B cell (primary cell): ENCODE measurements around the gene MIOX. TPM values are rescaled to one million over a fixed set of nuclear protein-coding genes. Genes with fewer than 3 reads are reported as not detected.
A peak's percentile ranks its signal among the peaks of the same experiment; 100 is the strongest.

Source experiments
- ATAC-seq: fragments of 200-7000 bp; cut with Tn5 transposase; one replicate; pipeline ENCODE4 v1.10.0; 2021; ENCODE audit warnings: low read depth, mild to moderate bottlenecking, moderate number of reproducible peaks, moderate library complexity
- CTCF ChIA-PET: fragments of 350-600 bp; sonication (Branson Sonifier 250); formaldehyde crosslinking; loops from one replicate; lab custom pipeline; 2021; ENCODE audit warnings: antibody characterized with exemption, inconsistent platforms; lab: Charles Lee
- POLR2A ChIA-PET: fragments of 350-600 bp; sonication (Branson Sonifier 250); formaldehyde crosslinking; loops from one replicate; lab custom pipeline; 2021; ENCODE audit warnings: antibody characterized with exemption; lab: Charles Lee
- DNase-seq: peaks from one replicate; pipeline ENCODE4 v3.0.0; 2013
- H2AFZ ChIP-seq: 2 replicates; pipeline ENCODE4 v1.6.1; 2012; ENCODE audit warnings: mild to moderate bottlenecking, low read depth, low read length; ENCODE audit not compliant: insufficient read depth, poor library complexity, severe bottlenecking
- H3K27ac ChIP-seq, 2 donors: 1 replicate in 1 of 2; 2 replicates in 1 of 2; pipeline ENCODE4 v1.5.1; 2012 to 2013; ENCODE audit warnings: low read length in 2 of 2, mild to moderate bottlenecking in 2 of 2, moderate library complexity in 1 of 2
- H3K27me3 ChIP-seq, 4 experiments: fragments of 200-600 bp in 1 of 4; sonication (generic) in 1 of 4; replicated peaks in 1 of 4; 1 replicate in 2 of 4; 2 replicates in 2 of 4; pipeline versions ENCODE4 v1.6.1 to v1.7.0; 2013 to 2016; ENCODE audit warnings: low read length in 3 of 4, mild to moderate bottlenecking in 2 of 4, mixed read lengths in 1 of 4, moderate library complexity in 1 of 4; ENCODE audit not compliant: insufficient read depth in 4 of 4, control insufficient read depth in 3 of 4; ENCODE audit errors: control extremely low read depth in 1 of 4
- H3K36me3 ChIP-seq, 2 experiments: replicated peaks in 1 of 2; 1 replicate in 1 of 2; 2 replicates in 1 of 2; pipeline versions ENCODE4 v1.6.1 to v1.7.1; 2013; ENCODE audit warnings: low read length in 1 of 2; ENCODE audit not compliant: insufficient read depth in 2 of 2, control insufficient read depth in 1 of 2; ENCODE audit errors: control extremely low read depth in 1 of 2, extremely low read depth in 1 of 2
- H3K4me1 ChIP-seq, 2 donors: fragments of 200-600 bp in 1 of 2; sonication (generic) in 1 of 2; 1 replicate in 1 of 2; 2 replicates in 1 of 2; pipeline versions ENCODE4 v1.5.1 to v1.6.1; 2013 to 2017; ENCODE audit warnings: low read length in 2 of 2; ENCODE audit not compliant: control insufficient read depth in 2 of 2, insufficient read depth in 2 of 2
- H3K4me2 ChIP-seq: replicated peaks from 2 replicates; pipeline ENCODE3; 2012; ENCODE audit warnings: mild to moderate bottlenecking, low read depth, low read length; ENCODE audit not compliant: poor library complexity, severe bottlenecking
- H3K4me3 ChIP-seq, 5 experiments: fragments of 200-600 bp in 1 of 5; sonication (generic) in 1 of 5; 1 replicate in 3 of 5; 2 replicates in 2 of 5; pipeline versions ENCODE4 v1.5.1 to v1.7.0; 2011 to 2016; ENCODE audit warnings: low read length in 4 of 5, mild to moderate bottlenecking in 4 of 5, low read depth in 2 of 5, control low read depth in 1 of 5, moderate library complexity in 1 of 5; ENCODE audit not compliant: insufficient read depth in 1 of 5; ENCODE audit errors: control extremely low read depth in 1 of 5, extremely low read depth in 1 of 5
- H3K79me2 ChIP-seq: fragments of 200-600 bp; sonication (generic); one replicate; pipeline ENCODE4 v1.6.0; 2016; ENCODE audit warnings: low read length; ENCODE audit not compliant: control insufficient read depth, insufficient read depth
- H3K9ac ChIP-seq: fragments of 200-600 bp; sonication (generic); 2 replicates; pipeline ENCODE4 v1.6.1; 2017; ENCODE audit warnings: mild to moderate bottlenecking, low read length, moderate library complexity
- H3K9me3 ChIP-seq, 3 donors: one replicate each; pipeline versions ENCODE4 v1.6.1 to v1.7.1; 2013; ENCODE audit warnings: low read length in 2 of 3; ENCODE audit not compliant: control insufficient read depth in 2 of 3, insufficient read depth in 1 of 3; ENCODE audit errors: control extremely low read depth in 1 of 3
- H4K20me1 ChIP-seq: 2 replicates; pipeline ENCODE4 v1.6.0; 2012; ENCODE audit warnings: mild to moderate bottlenecking, low read length; ENCODE audit not compliant: insufficient read depth, control insufficient read depth, poor library complexity, severe bottlenecking
- H3K27ac Mint-ChIP-seq: one replicate; pipeline ENCODE4 v1.8.0; 2021; ENCODE audit warnings: mixed read lengths
- H3K27me3 Mint-ChIP-seq: one replicate; pipeline ENCODE4 v1.8.0; 2021; ENCODE audit warnings: mixed read lengths
- H3K4me1 Mint-ChIP-seq: one replicate; pipeline ENCODE4 v1.8.0; 2021; ENCODE audit warnings: mixed read lengths
- H3K4me3 Mint-ChIP-seq: one replicate; pipeline ENCODE4 v1.8.0; 2021; ENCODE audit warnings: mixed read lengths
- H3K9me3 Mint-ChIP-seq: one replicate; pipeline ENCODE4 v1.8.0; 2022; ENCODE audit warnings: mixed read lengths; ENCODE audit not compliant: insufficient read depth
- CTCF ChIP-seq: fragments of 200-600 bp; IDR thresholded peaks from one replicate; pipeline ENCODE4 v1.8.0; 2022; ENCODE audit warnings: antibody characterized with exemption, mild to moderate bottlenecking
- EZH2 ChIP-seq: IDR thresholded peaks from 2 replicates; pipeline ENCODE4 v1.6.1; 2012; ENCODE audit warnings: borderline replicate concordance, low read depth, mild to moderate bottlenecking, moderate library complexity, low read length; ENCODE audit not compliant: insufficient read depth, poor library complexity, severe bottlenecking
- WGBS: methylation state at CpG from one replicate; pipeline ENCODE4 v1.1.5; 2013; ENCODE audit warnings: missing lambda C conversion rate; ENCODE audit not compliant: insufficient coverage; 5-methylcytosine and 5-hydroxymethylcytosine counted together
- intact Hi-C: fragments of 100-400 bp; cut with micrococcal nuclease; formaldehyde crosslinking; loops from one replicate; pipeline ENCODE4 v1.10.0; 2022
- polyA plus RNA-seq: library from polyadenylated mRNA; depleted of rRNA; stranded (reverse); fragments of >200 nt; gene quantifications from 2 replicates; pipeline ENCODE4 v1.2.3, GENCODE V29; 2012
- total RNA-seq, 2 donors: library from RNA; stranded (reverse); fragments of 120-200 nt in 1 of 2; gene quantifications; 1 replicate in 1 of 2; 2 replicates in 1 of 2; pipeline versions ENCODE4 v1.2.3 to v1.2.4, GENCODE V29; 2013 to 2022

Gene MIOX
- total and polyA plus RNA-seq, 2 donors (not counting 1 experiment from before 2014, with no cell fraction given) = 0.88 TPM; not detected in 1

GRCh38 chr22:50528682-50529415 lies 42.2 kb downstream of the MIOX start:
- peak overlapping the region; percentile 83 for H3K27ac Mint-ChIP-seq
- H3K4me3 Mint-ChIP-seq = peak overlapping the region; percentile 86
- H3K27me3 Mint-ChIP-seq = no peaks in the 10 kb centered on the region
- Histone ChIP-seq H3K4me1 (peaks cover 26 to 67% of the 10 kb centered on the region in 2 donors), H3K36me3 (no peaks in the 10 kb centered on the region), H3K27me3 (no peaks in the 10 kb centered on the region), H3K79me2 (peaks cover 24% of the 10 kb centered on the region), H3K4me3 (peak overlapping the region in 4 of 5 experiments; percentile 36 to 95 (median 91)), H3K9me3 (peaks cover 0 to 9% (median 0%) of the 10 kb centered on the region in 3 donors), H3K9ac (peak overlapping the region; percentile 97), H3K4me2 (peak overlapping the region; percentile 84), H3K27ac (peak overlapping the region; percentile 81 to 99), H4K20me1 (peaks cover 15% of the 10 kb centered on the region), H2AFZ (no peak overlapping the region)
- ChIA-PET POLR2A (interaction anchor here (1.3 to 5.4 kb wide), 6 partner anchors 12 to 92 kb away, joined by 3 to 104 read pairs (median 12); partner anchors contain the start of genes KLHDC7B, LMF2 and NCAPH2), CTCF (interaction anchor here (1.1 to 5.5 kb wide), 5 partner anchors 10 to 93 kb away, joined by 3 to 81 read pairs (median 11); partner anchors contain the start of gene SYCE3)
- no peak for TF ChIP-seq EZH2
- DNase-seq (peak; percentile 50), ATAC-seq (no peak)
- H3K9me3 Mint-ChIP-seq = no peaks in the 10 kb centered on the region
- H3K4me1 Mint-ChIP-seq = peaks cover 49% of the 10 kb centered on the region
- 72% methylated on average over 15 of the region's 15 CpGs for WGBS
- intact Hi-C loops = loop anchor here (5.0 kb wide), 1 partner anchor 57 kb away; no protein-coding TSS in a partner anchor

GRCh38 chr22:50529416-50529896 lies 42.8 kb downstream of the MIOX start:
- Histone ChIP-seq H3K9ac (peak overlapping the region; percentile 97), H3K4me1 (peaks cover 25 to 67% of the 10 kb centered on the region in 2 donors), H3K4me2 (peak overlapping the region; percentile 84), H3K4me3 (peak overlapping the region; percentile 14 to 95 (median 95)), H3K27me3 (no peaks in the 10 kb centered on the region), H3K9me3 (peaks cover 0 to 9% (median 0%) of the 10 kb centered on the region in 3 donors), H3K79me2 (peaks cover 19% of the 10 kb centered on the region), H2AFZ (peak overlapping the region; percentile 59), H3K27ac (peak overlapping the region; percentile 81 to 99), H4K20me1 (peaks cover 9% of the 10 kb centered on the region), H3K36me3 (no peaks in the 10 kb centered on the region)
- intact Hi-C loops = loop anchor here (5.0 kb wide), 1 partner anchor 57 kb away; no protein-coding TSS in a partner anchor
- POLR2A ChIA-PET = interaction anchor here (0.7 to 5.4 kb wide), 9 partner anchors 11 to 99 kb away, joined by 3 to 104 read pairs (median 5); partner anchors contain the start of genes ARSA, LMF2, NCAPH2 and SYCE3
- peak overlapping the region; percentile 86 for H3K4me3 Mint-ChIP-seq
- peaks cover 53% of the 10 kb centered on the region for H3K4me1 Mint-ChIP-seq
- H3K9me3 Mint-ChIP-seq = no peaks in the 10 kb centered on the region
- no peaks in the 10 kb centered on the region for H3K27me3 Mint-ChIP-seq
- no peak for TF ChIP-seq CTCF
- CTCF ChIA-PET = interaction anchor here (1.1 to 5.5 kb wide), 5 partner anchors 9 to 279 kb away, joined by 4 to 81 read pairs (median 11); partner anchors contain the start of genes HDAC10 and SYCE3
- DNase-seq = no peak
- no peak for ATAC-seq
- H3K27ac Mint-ChIP-seq = peak overlapping the region; percentile 83
- WGBS = 28% methylated on average over 50 of the region's 50 CpGs
